ENCODE results near the gene TIMP2.
"Not testable (repeated sequence)": the region's sequence is repeated elsewhere in the genome, so short reads cannot be mapped to it uniquely, and the experiment has no call there.

Gene TIMP2

DNA sequence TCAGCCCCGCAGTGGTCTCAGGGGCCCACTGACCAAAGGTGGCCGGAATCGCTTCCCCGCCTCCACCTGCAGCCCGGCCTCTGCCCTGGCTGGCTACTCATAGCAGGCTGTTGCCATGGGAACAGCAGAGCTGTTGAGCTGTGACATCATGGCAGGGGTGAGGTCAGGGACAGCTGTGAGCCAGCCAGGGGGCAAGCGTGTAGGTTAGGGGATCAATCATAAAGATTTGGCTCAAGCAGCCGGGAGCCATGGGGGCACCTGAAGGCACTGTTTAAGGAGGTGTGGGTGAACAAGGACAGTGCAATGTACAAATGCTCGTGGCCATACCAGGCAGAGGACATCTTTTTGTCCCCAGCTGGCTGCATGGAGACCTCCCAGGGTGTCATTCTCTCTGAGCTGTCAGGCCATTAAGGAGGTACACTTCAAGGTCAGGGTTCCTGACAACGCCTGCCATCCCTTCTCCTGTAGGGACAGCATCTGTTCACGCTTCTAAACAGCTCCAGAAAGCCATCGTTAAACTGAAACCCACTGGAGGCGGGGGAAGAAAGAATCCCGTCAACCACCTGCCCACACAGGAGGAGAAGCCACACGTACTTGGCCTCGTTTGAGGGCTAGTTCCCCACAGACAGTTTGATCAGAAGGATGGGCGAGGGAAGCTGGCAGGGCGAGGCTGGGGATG is 21.9 kb downstream of the TIMP2 start, which contains the start of gene CEP295NL:
TSS of gene CEP295NL (minus strand) at position 101 of the 679 bp plus-strand sequence. CDS start 1,373 bp downstream, outside the sequence.
- DNase-seq = no peak

DNA sequence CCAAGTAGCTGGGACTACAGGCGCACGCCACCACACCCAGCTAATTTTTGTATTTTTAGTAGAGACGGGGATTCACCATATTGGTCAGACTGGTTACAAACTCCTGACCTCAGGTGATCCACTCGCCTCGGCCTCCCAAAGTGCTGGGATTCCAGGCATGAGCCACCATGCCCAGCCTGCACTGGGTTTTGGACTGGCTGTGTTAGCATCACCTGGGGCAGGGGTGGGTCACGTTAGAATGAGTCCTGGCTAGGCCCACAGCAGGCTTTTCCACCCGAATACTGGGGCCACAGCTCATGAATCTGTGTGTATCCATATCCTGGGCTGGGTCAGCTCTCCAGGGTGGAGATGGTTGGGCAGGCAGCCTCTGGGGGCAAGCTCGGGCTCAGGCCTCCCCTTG is 23.0 kb downstream of the TIMP2 start:
- not testable (repeated sequence) for DNase-seq

- DNase-seq = no peak
These were observed 23.4 kb downstream of the TIMP2 start for GRCh38 chr17:78901806-78902205.

- no peak for DNase-seq
These were observed 24.4 kb downstream of the TIMP2 start for GRCh38 chr17:78900816-78901215.

GRCh38 chr17:78899361-78900260 is 25.6 kb downstream of the TIMP2 start:
- no peak for DNase-seq

- DNase-seq = no peak
These were observed 26.2 kb downstream of the TIMP2 start for GRCh38 chr17:78898947-78899346.

DNA sequence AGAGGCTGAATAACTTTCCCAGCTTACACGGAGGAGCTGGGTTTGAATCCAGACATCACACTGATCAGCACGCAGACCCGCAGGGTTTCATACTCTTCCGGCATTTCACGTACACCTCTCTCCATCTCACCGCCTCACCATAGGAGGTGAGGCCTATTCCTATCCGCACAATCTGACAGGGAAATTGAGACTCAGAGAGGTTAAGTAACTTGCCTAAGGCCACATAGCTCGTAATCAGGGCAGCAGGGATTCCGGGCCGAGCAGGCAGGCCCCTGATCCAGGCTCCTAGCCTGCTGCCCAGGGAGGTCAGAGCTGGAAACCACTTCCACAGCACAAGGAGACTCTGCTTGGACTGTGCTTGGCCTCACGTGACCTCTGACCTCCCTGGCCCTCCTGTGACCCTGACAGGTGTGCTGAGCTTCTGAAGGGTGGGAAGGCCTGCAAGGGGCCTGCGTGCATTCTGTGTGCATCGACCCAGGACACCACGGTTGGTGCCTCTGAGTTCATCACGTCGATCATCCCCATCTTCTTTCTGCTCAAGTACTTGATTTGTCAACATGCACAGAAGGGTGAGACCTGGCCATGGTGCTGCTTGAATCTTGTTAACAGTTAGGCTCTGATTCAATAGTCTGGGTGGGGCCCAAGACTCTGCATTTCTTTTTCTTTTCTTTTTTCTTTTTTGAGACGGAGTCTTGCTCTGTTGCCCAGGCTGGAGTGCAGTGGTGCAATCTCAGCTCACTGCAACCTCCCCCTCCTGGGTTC is 26.9 kb downstream of the TIMP2 start:
- no peak for DNase-seq

GRCh38 chr17:78897664-78898047 is 27.5 kb downstream of the TIMP2 start:
- DNase-seq = no peak

DNA sequence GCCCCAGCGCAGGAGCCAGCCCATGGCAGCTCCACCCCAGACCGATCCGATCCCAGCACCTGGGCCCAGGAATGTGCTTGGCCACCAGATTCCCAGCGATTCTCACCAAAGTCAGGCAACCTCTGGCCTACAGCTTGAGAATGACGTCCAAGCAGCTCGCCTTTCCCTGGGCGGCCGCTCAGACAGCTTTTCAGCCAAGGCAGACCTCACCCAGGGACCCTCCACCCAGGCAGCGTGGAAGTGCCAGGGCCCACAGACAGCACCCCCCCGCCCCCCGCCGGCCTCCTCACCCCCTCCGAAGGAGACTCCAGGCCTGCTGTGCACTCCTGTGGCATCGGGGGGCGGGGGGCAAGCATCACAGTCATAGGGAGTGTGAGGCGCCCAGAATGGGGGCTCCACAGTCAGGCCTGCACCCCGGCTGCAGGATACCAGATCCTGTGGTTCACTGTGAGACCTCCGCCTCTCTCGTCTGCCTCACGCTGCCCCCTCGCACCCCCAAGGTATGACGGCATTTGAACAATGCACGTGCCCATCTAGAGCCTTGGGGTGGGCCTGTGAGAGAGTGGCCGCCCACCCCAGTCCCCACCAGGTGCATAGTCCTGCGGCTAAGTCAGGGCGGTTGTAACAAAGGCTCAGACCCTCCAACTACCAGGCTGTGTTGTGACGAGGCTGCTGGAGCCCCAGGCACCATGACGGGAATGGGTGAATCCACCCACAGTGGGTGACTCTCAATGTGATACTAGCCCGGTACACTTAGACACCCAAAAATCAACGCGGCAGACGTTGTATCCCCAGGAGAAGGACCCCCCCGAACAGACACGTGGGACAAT is 28.1 kb downstream of the TIMP2 start:
- DNase-seq = no peak

DNA sequence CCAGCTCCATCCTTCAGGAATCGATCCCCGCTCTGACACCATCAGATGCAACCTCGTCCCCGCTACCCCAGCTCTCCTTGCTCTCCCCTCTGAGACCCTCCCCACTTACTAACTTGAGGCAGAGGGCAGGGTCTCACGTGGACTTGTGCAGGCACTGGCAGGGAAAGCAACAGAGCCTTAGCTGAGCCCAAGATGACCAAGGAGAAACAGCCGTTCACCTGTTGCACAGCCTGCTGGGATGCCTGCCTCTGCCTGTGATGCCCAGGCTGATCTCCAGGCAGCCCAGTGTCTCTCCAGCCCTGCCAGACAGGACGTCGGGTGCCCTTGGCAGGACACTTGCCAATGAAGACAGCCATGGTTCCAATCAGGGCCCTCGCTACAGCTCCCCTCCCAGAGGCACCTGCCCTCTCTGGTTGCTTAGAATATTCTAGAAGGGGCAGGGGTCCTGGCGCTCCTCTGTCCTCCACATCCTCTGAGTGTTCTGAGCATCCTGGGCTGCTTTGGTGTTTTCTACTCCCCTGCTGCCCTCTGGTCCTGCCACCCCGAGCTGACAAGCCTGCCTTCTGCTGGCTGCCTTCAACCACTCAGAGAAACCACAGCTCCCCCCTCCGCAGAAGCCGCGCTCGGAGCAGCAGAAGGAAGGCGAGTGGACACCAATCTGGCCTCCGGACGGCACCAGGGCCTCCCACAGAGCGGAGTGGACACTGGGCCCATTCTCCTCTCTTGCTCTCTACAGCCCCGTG is 28.9 kb downstream of the TIMP2 start:
- DNase-seq = no peak

GRCh38 chr17:78895322-78895721 is 29.9 kb downstream of the TIMP2 start:
- DNase-seq = no peak

GRCh38 chr17:78893684-78894083 is 31.5 kb downstream of the TIMP2 start:
- no peak for DNase-seq

- DNase-seq = no peak
These were observed 32.2 kb downstream of the TIMP2 start for GRCh38 chr17:78892936-78893379.

GRCh38 chr17:78892520-78892919 is 32.7 kb downstream of the TIMP2 start:
- no peak for DNase-seq

DNA sequence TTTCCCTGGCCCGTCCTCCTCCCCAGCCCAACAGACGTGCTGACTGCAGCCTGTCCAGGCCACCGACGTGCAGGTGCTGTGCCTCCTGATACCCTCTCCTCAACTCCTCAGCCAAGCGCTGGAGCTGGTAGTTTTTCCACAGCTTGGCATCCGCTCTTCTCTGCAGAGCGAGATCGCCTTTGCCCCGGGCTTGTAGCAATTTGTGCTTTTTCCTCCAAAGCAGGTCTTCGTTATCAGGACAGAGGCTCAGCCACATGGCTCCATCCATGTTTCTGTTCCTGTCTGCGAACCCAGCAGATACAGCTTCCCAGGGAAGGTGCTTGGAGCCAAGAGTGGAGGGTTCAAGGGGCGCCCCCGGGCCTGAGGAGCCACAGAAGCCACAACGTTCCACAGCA is 33.1 kb downstream of the TIMP2 start:
- DNase-seq = no peak

DNA sequence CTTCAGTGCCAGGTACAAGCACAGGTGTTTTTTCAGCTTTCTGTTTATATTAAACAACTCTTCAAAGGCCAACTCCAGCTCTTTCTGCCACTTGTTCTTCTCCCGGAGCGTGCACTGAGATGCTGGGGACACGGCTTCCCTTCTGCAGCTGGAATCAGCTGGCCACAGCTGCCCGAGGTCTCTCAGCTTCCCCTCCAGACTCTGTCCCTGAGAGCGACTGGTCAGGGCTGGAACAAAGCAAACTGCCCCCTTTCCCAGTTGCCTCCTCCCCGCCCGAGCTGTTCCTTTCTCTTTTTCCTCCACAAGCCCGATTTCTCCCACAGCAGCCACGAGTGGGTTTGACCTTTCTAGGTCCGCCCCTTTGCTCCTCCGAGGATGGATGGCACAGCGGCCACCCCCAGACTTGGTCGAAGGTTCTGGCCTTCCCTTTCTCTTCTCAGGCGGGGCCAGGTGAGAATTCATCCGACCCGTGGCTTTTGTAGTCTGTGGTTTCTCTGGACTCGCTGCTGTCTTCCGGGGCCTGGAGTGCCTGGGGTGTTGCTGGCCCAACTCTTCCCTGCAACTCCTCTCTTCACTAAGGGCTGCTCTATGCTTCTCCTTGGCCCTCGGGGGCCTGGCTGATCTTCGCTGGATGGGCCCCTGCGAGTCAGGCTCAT is 33.7 kb downstream of the TIMP2 start:
- no peak for DNase-seq

GRCh38 chr17:78890498-78890897 is 34.7 kb downstream of the TIMP2 start:
- DNase-seq = peak; percentile 16

DNA sequence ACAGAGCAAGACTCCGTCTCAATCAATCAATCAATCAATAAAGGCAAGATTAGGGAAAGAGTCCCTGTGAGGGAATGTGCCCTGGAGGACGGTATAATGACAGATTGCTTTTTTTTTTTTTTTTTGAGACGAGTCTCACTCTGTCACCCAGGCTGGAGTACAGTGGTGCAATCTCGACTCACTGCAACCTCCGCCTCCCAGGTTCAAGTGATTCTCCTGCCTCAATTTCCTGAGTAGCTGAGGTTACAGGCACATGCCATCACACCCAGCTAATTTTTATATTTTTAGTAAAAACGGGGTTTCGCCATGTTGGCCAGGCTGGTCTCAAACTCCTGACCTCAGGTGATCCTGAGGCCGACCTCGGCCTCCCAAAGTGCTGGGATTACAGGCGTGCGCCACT is 35.1 kb downstream of the TIMP2 start:
- not testable (repeated sequence) for DNase-seq

DNA sequence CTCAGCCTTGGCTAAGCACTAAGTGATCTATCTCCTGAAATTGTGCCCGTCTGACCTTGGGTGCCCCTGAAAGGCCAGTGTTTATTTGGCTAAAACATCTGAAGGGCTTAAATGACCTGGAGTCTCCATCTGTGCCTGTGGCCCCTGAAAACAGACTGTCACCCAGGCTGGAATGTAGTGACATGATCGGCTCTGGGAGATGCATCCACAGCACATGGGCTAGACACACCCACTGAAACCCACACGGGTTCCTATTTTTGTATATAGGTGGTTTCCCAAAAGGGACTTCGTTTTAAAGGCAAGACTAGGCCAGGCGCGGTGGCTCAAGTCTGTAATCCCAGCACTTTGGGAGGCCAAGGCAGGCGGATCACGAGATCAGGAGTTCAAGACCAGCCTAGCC is 35.7 kb downstream of the TIMP2 start:
- DNase-seq = no peak

GRCh38 chr17:78888941-78889518 is 36.2 kb downstream of the TIMP2 start:
- DNase-seq = no peak

GRCh38 chr17:78886954-78887353 is 38.2 kb downstream of the TIMP2 start:
- no peak for DNase-seq
